Measurements from ENCODE around the gene LYPLA2.
"Not testable (repeated sequence)": the region's sequence is repeated elsewhere in the genome, so short reads cannot be mapped to it uniquely, and the experiment has no call there.

Gene LYPLA2

DNA sequence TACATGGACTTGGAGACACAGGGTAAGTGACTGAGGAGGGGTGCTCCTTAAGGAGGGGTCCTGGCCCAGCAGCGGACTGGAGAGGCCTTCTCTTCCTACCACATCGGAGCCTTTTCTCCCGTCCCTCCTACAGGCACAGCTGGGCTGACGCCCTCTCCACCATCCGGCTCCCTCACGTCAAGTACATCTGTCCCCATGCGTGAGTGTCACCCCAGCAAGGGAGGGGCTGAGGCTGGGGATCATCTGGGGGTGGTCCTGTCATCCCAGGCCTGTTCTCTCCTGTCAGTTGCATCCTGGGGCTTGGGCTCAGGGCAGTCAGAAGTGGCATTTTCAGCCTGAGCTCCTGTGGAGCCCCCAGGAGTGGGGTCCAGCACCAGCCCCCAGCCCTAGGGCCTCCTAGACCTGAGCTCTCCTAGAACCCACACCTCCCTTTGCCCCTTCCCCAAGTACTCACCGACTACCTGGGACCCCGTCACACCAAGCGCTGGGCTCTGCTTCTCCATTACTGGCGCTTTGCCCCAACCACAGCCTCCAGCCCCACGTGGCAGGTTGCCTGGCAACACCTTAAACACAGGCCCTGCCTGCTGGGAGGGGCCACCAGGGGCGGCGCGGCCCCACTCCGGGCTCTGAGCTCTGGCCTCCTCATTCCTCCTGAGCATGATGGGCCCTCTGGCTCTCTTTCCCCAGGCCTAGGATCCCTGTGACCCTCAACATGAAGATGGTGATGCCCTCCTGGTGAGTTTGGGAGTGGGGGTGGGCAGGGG is 2.3 kb downstream of the LYPLA2 start:
- DNase-seq (ENCODE audit: insufficient read length, low spot score) (no peak), FAIRE-seq (no peak)
- TF ChIP-seq, protein P1, sequence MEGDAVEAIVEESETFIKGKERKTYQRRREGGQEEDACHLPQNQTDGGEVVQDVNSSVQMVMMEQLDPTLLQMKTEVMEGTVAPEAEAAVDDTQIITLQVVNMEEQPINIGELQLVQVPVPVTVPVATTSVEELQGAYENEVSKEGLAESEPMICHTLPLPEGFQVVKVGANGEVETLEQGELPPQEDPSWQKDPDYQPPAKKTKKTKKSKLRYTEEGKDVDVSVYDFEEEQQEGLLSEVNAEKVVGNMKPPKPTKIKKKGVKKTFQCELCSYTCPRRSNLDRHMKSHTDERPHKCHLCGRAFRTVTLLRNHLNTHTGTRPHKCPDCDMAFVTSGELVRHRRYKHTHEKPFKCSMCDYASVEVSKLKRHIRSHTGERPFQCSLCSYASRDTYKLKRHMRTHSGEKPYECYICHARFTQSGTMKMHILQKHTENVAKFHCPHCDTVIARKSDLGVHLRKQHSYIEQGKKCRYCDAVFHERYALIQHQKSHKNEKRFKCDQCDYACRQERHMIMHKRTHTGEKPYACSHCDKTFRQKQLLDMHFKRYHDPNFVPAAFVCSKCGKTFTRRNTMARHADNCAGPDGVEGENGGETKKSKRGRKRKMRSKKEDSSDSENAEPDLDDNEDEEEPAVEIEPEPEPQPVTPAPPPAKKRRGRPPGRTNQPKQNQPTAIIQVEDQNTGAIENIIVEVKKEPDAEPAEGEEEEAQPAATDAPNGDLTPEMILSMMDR (IDR thresholded peaks at IDR 0.05; ENCODE audit: insufficient read depth, missing control alignments), result no peak

DNA sequence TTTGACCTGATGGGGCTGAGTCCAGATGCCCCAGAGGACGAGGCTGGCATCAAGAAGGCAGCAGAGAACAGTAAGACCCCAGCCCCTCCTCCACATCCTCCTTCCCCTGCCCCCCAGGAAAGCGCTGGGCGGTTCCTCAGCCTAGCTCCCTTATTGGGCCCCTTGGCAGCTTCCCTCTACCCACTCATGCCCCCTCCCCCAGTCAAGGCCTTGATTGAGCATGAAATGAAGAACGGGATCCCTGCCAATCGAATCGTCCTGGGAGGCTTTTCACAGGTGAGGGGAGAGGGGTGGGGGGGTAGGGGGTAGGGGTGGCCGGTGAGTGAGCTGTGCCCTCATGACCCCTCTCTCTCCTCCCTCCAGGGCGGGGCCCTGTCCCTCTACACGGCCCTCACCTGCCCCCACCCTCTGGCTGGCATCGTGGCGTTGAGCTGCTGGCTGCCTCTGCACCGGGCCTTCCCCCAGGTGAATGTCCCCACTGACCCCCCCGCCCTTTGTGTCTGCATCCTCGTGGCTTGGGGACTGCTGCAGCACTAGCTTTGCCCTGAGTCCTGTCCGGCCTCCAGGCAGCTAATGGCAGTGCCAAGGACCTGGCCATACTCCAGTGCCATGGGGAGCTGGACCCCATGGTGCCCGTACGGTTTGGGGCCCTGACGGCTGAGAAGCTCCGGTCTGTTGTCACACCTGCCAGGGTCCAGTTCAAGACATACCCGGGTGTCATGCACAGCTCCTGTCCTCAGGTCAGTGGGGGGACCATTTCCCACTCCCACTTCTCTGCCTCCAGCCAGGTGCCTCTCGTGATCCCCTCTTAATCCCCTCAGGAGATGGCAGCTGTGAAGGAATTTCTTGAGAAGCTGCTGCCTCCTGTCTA is 3.2 kb downstream of the LYPLA2 start:
- no peak for DNase-seq (ENCODE audit: insufficient read length, low spot score)
- TF ChIP-seq, protein P1 (IDR thresholded peaks at IDR 0.05; ENCODE audit: insufficient read depth, missing control alignments), result no peak
- no peak for FAIRE-seq

DNA sequence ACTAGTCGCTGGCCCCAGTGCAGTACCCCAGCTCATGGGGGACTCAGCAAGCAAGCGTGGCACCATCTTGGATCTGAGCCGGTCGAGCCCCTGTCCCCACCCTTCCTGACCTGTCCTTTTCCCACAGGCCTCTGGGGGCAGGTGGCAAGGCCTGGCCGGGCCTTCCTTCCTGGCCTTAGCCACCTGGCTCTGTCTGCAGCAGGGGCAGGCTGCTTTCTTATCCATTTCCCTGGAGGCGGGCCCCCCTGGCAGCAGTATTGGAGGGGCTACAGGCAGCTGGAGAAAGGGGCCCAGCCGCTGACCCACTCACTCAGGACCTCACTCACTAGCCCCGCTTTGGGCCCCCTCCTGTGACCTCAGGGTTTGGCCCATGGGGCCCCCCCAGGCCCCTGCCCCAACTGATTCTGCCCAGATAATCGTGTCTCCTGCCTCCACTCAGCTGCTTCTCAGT is 3.8 kb downstream of the LYPLA2 start:
- FAIRE-seq; DNase-seq (ENCODE audit: insufficient read length, low spot score): not testable (repeated sequence)

DNA sequence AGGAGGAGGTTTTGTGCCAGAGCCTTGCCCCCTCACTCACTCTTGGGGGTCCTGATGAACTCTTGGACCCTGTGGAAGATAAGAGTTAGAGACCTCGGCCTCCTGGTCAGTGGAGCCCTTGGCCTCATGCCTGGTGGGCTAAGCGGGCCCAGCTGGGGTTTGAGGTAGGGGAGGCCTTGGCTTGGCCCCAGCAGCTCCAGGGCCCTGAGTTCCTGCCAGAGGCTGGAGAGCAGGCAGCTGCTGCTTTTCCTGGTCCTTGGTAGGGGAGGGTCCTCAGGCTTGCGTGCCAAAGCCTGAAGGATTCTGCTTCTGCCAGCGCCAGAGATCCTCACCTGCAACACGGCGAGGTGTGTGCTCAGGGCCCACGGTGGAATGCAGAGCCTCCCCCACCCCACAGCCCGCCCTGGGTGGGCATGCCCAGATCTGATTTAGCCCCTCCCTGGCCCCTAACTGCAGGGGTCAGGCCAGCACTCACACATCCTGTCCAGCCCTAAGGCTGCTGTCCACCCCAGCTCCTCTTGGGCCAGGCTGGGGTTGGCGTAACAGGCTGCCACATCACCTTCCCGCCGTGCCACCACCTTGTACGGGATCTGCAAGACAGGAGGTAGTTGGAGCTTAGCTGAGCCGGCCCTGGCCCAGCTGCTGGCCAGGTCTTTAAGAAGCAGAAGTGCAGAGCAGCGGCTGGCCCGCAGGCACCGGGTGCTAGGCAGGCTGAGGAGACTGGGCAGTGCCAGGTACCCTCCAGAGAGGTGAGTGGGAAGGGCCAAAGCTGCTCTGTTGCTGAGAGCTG is 4.9 kb downstream of the LYPLA2 start:
- FAIRE-seq, result no peak
- TF ChIP-seq, protein P1 (IDR thresholded peaks at IDR 0.05; ENCODE audit: insufficient read depth, missing control alignments), result no peak
- DNase-seq (ENCODE audit: insufficient read length, low spot score), result no peak

DNA sequence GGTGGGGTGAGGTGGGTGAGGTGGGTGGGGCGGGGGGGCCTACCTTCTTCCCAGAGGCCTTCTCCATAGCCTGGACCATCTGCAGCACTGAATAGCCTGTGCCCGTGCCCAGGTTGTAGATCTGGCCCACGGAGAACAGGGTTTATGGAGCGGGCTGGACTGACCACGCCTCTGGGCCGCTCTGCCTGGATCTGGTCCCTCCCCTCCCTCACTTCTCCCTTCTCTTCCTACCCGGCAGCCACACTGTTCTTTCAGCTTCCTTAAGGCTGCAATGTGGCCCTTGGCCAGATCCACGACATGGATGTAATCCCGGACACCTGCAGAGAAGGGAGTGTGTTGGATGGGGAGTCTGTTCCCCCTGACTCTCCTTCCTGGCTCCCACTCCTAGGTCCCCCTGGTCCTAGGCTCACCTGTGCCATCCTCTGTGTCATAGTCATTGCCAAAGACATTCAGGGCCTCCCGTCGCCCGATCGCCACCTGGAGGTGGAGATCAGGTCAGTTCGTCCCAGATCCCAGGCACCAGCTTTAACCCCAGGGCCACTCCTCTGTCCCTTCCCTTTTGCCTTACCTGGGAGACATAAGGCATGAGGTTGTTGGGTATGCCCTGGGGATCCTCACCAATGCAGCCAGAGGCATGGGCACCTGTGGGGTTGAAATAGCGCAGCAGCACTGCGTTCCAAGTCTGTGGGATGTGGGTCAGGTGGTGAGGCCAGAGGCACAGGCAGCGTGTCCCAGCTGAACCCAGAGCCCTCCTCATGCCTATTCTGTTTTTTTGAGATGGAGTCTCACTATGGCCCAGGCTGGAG is 5.7 kb downstream of the LYPLA2 start:
- FAIRE-seq, result no peak
- DNase-seq (ENCODE audit: insufficient read length, low spot score), result no peak
- TF ChIP-seq, protein P1 (IDR thresholded peaks at IDR 0.05; ENCODE audit: insufficient read depth, missing control alignments), result no peak

DNA sequence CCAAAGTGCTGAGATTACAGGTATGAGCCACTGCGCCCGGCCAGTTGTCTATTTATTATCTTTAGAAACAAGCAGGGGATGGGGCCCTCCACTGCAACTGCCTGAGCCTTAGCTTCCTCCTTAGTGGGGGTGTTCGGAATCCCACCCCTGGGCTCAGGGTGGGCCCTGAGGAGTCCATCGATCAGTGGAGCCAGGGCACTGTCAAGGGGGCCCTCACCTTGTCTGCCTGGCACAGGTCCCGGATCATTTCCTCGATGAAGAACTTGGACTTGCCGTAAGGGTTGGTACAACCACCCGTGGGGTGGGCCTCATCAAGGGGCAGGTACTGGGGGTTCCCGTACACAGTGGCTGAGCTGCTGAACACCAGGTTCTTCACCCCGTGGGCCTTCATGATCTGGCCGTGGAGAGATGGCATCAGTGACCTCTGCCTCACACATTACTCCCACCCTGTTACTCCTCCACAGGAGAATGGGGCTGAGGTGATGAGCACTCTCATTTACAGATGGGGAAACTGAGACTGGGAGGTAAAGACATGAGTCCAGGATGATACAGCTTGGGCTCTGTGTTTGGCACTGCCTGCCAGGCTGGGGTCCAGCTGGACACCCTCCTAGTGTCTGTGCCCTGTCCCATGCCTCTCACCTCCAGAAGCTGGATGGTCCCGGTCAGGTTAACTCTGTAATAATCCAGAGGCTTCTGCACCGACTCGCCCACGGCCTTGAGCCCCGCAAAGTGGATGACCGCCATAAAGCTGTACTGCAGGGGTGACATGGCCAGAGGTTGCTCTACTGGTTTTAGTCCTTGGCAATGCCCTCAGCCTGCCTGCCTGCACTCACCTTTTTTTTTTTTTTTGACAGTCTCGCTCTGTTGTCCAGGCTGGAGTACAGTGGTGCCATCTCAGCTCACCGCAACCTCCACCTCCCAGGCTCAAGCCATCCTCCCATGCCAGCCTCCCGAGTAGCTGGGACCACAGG is 6.8 kb downstream of the LYPLA2 start:
- no peak for FAIRE-seq
- TF ChIP-seq, protein P1 (IDR thresholded peaks at IDR 0.05; ENCODE audit: insufficient read depth, missing control alignments), result no peak
- no peak for DNase-seq (ENCODE audit: insufficient read length, low spot score)
